ENCODE data around the gene FAM72A.
"Not testable (repeated sequence)": the region's sequence is repeated elsewhere in the genome, so short reads cannot be mapped to it uniquely, and the experiment has no call there.

Gene FAM72A

GRCh38 chr1:206167350-206168029 lies 35.1 kb downstream of the FAM72A start:
- not testable (repeated sequence) for DNase-seq

GRCh38 chr1:206145771-206146290 lies 56.8 kb downstream of the FAM72A start:
- DNase-seq: no peak

DNA sequence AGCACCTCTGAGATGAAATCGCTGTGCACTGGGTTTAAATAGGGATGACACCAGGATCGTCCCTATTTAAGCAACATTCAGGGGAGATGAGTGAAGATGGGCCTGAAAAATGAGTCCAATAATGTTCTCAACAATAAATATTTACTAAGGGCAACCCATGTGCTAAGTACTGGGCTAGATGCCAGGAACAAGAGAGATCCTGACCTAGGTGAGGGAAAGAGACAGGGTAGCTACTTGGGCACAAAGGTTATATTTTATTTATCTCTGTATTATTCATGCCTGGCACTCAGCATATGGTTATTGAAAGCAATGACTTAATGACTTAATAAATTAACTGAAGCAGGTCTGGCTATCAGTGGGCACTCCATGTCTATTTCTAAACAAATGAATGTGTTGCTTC lies 58.0 kb downstream of the FAM72A start:
- peak; percentile 10 for DNase-seq

- DNase-seq: peak; percentile 69
These were observed 59.0 kb downstream of the FAM72A start for GRCh38 chr1:206143537-206144172.

DNA sequence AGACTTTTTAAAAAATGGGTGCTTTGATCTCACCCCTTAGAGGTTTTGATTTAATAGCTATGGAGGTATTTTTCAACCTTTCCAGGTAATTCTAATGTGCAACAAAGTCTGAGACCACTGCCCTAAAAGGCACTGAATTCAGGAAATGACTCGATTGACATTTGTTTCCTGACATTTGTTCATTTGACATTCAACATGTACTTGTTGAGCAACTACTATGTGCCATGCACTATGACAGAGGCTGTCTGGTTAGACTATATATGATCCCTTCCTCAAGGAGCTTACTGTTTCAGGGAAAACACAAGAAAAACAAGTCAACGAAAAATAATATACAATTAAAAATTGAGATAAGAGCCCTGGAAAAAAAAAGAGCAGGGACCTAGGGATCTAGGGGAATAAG lies 59.9 kb downstream of the FAM72A start:
- DNase-seq: no peak

DNA sequence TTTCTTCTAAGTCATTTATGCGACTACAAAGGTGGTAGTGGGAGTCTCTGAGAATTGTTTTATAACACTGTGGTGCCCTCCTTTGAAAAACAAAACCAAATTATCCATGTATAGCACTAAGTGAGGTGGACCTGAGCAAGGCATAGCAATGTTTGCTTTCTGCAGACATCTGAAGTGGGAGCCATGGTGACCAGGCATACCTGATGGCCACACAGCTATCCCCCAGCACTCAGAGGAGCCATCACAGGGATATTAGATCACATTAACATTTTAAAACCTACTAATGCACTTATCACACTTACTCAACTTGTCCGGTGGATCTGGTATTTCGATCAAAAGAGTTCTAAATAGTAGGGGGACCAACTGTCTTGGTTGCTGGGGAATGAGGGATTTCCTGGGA lies 60.6 kb downstream of the FAM72A start:
- no peak for DNase-seq

GRCh38 chr1:206136241-206136640 lies 66.4 kb downstream of the FAM72A start:
- DNase-seq: no peak

Measured in NCI-H2171 (cell line).